Right lobe of liver (tissue), 4 donors: ENCODE measurements around the gene CRYBB2.

Source experiments
- POLR2A ChIP-seq: fragments of 450-650 bp; IDR thresholded peaks from one replicate; pipeline ENCODE4 v1.6.1; 2017; ENCODE audit warnings: antibody characterized with exemption, mild to moderate bottlenecking
- TF ChIP-seq, protein P1 (sequence below), 4 donors: fragments of 200-600 bp in 3 of 4; fragments of 450-650 bp in 1 of 4; IDR thresholded peaks; one replicate each; pipeline versions ENCODE4 v1.5.1 to v1.8.0; 2016 to 2022; ENCODE audit warnings: antibody characterized with exemption in 4 of 4, mild to moderate bottlenecking in 2 of 4
- donor health status: DM: no; HTN: no; CAD: no.
- donor health status: DM: no; HTN: no; CAD: no.
- donor health status: DM: no; HTN: yes; CAD: no.

DNA sequence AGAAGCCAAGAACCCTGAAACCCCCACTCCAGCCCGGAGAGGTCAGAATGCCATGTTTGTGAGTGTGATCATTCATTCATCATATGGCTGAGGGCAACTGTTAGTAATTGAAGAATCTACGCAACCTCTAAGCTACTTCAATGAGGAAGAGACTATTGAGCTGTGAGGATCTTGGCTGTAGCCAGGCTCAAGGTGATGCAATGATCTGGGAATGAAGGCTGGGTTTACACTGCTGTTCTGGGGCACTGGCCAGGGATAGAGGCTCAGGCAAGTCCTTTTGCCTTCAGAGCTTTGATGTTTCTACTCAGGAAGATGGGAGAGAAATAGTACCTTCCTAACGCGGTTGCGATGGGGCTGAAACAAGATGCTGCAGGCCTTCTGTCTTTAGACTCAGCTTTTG, 12.9 kb downstream of the CRYBB2 start:
- TF ChIP-seq, protein P1, sequence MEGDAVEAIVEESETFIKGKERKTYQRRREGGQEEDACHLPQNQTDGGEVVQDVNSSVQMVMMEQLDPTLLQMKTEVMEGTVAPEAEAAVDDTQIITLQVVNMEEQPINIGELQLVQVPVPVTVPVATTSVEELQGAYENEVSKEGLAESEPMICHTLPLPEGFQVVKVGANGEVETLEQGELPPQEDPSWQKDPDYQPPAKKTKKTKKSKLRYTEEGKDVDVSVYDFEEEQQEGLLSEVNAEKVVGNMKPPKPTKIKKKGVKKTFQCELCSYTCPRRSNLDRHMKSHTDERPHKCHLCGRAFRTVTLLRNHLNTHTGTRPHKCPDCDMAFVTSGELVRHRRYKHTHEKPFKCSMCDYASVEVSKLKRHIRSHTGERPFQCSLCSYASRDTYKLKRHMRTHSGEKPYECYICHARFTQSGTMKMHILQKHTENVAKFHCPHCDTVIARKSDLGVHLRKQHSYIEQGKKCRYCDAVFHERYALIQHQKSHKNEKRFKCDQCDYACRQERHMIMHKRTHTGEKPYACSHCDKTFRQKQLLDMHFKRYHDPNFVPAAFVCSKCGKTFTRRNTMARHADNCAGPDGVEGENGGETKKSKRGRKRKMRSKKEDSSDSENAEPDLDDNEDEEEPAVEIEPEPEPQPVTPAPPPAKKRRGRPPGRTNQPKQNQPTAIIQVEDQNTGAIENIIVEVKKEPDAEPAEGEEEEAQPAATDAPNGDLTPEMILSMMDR (IDR thresholded peaks at IDR 0.05), result no peak
- TF ChIP-seq POLR2A, result no peak
